ENCODE results near the gene C1QTNF8. TPM values are rescaled to one million over a fixed set of nuclear protein-coding genes. Genes with fewer than 3 reads are reported as not detected.

C1QTNF8 gene
- total RNA-seq, 1 donor from 2014 or later = not detected

DNA sequence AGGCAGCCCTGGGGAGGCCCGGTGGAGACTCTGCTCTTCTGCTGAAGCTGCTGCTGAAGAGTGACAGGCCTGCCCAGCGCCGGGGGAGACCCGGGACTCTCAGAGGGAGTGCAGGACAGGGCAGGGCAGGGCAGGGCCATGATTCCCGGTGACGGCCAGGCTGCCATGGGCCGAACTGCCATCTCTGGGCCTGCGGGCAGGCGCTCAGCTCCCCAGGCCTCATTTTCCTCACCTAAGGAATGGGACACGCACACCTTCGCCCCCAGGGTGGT is 46.1 kb downstream of the C1QTNF8 start:
- TF ChIP-seq, protein P1, sequence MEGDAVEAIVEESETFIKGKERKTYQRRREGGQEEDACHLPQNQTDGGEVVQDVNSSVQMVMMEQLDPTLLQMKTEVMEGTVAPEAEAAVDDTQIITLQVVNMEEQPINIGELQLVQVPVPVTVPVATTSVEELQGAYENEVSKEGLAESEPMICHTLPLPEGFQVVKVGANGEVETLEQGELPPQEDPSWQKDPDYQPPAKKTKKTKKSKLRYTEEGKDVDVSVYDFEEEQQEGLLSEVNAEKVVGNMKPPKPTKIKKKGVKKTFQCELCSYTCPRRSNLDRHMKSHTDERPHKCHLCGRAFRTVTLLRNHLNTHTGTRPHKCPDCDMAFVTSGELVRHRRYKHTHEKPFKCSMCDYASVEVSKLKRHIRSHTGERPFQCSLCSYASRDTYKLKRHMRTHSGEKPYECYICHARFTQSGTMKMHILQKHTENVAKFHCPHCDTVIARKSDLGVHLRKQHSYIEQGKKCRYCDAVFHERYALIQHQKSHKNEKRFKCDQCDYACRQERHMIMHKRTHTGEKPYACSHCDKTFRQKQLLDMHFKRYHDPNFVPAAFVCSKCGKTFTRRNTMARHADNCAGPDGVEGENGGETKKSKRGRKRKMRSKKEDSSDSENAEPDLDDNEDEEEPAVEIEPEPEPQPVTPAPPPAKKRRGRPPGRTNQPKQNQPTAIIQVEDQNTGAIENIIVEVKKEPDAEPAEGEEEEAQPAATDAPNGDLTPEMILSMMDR (IDR thresholded peaks at IDR 0.05; ENCODE audit: insufficient read depth, low read length, severe bottlenecking) = no peak
- no peak overlapping the region for H3K4me3 ChIP-seq (ENCODE audit: low read depth, low read length)
- no peak for FAIRE-seq
- DNase-seq (ENCODE audit: low read depth) = no peak
- H3K36me3 ChIP-seq (ENCODE audit: control insufficient read depth, insufficient read depth, low read length) = no peaks in the 10 kb centered on the region
- no peaks in the 10 kb centered on the region for H3K27me3 ChIP-seq (ENCODE audit: control insufficient read depth, insufficient read depth, low read length)

DNA sequence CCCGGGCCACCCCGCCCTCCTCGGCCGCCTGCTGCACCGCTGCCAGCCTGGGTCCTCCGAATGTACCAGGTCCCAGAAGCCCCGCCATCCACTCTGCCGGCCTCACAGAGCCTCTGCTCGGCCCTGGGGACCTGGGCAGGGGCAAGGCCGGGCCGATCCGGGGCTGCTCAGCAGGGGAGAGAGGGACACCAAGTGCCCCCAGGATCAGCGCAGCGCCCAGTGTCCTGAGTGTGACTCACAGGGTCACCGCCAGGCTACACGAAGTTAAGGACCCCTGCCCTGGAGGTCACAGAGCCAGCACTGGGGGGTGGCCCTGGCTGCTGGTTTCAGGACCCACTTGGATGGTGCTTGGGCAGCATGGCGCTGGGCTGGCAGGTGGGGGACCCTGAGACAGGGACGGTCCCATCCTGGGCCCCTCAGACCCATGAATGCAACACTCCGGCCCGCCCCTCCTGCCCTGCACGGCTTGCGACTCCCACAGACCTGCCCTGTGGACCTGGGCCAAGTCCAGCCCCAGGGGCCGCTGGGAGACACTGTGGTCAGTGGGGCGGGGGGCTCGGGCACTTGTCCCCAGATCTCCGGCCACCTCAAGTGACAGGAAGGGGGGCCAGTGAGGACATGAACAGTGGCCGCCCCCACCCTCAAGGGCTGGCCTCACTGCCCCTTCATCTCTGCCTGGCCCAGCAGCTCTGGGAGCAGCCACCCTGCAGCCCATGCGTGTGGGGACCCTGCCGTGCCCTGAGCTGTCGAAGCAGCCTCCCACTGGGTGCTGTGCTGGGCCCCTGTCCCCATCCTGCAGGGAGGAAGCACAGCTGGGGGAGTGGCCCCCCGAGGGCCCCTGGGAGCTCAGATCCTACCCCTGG is 46.7 kb downstream of the C1QTNF8 start:
- FAIRE-seq = no peak
- no peak overlapping the region for H3K4me3 ChIP-seq (ENCODE audit: low read depth, low read length)

GRCh38 chr16:1048442-1049112 is 47.5 kb downstream of the C1QTNF8 start:
- H3K27me3 ChIP-seq (ENCODE audit: control insufficient read depth, insufficient read depth, low read length) = no peaks in the 10 kb centered on the region
- FAIRE-seq = no peak
- TF ChIP-seq, protein P1 (IDR thresholded peaks at IDR 0.05; ENCODE audit: insufficient read depth, low read length, severe bottlenecking) = no peak

More for the DNA sequence above, 46.7 kb downstream of the C1QTNF8 start:
- no peaks in the 10 kb centered on the region for H3K27me3 ChIP-seq (ENCODE audit: control insufficient read depth, insufficient read depth, low read length)
- TF ChIP-seq, protein P1 (IDR thresholded peaks at IDR 0.05; ENCODE audit: insufficient read depth, low read length, severe bottlenecking) = no peak
- no peak for DNase-seq (ENCODE audit: low read depth)
- H3K36me3 ChIP-seq (ENCODE audit: control insufficient read depth, insufficient read depth, low read length) = no peaks in the 10 kb centered on the region

GRCh38 chr16:1047801-1048200 is 48.2 kb downstream of the C1QTNF8 start:
- H3K36me3 ChIP-seq (ENCODE audit: control insufficient read depth, insufficient read depth, low read length) = no peaks in the 10 kb centered on the region
- TF ChIP-seq, protein P1 (IDR thresholded peaks at IDR 0.05; ENCODE audit: insufficient read depth, low read length, severe bottlenecking) = no peak
- H3K4me3 ChIP-seq (ENCODE audit: low read depth, low read length) = no peak overlapping the region
- DNase-seq (ENCODE audit: low read depth) (no peak), FAIRE-seq (no peak)
- no peaks in the 10 kb centered on the region for H3K27me3 ChIP-seq (ENCODE audit: control insufficient read depth, insufficient read depth, low read length)

More at GRCh38 chr16:1048442-1049112, 47.5 kb downstream of the C1QTNF8 start:
- Histone ChIP-seq H3K36me3 (ENCODE audit: control insufficient read depth, insufficient read depth, low read length) (no peaks in the 10 kb centered on the region), H3K4me3 (ENCODE audit: low read depth, low read length) (no peak overlapping the region)
- no peak for DNase-seq (ENCODE audit: low read depth)

DNA sequence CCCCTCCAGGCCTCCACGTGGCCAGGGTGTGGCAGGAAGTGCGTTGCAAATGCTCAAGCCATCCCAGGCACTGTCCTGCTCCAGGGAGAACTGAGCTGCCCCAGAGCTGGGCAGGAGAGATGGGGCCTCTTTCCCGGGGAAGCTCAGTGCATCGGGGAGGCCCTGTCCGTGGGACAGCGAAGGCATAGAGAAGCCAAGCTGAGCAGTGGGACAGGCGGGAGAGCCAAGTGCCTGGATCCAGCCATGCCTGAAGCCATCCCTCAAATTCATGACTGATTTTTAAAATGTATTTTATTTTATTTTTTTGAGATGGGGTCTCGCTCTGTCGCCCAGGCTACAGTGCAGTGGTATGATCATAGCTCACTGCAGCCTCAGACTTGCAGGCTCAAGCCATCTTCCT is 48.9 kb downstream of the C1QTNF8 start:
- Histone ChIP-seq H3K4me3 (ENCODE audit: low read depth, low read length) (no peak overlapping the region), H3K27me3 (ENCODE audit: control insufficient read depth, insufficient read depth, low read length) (no peaks in the 10 kb centered on the region), H3K36me3 (ENCODE audit: control insufficient read depth, insufficient read depth, low read length) (no peaks in the 10 kb centered on the region)
- no peak for DNase-seq (ENCODE audit: low read depth)
- no peak for FAIRE-seq
- TF ChIP-seq, protein P1 (IDR thresholded peaks at IDR 0.05; ENCODE audit: insufficient read depth, low read length, severe bottlenecking) = no peak
